Cardiac fibroblast (primary cell): ENCODE data around the gene RHO.

ENCODE experiments used
- DNase-seq, 2 donors: peaks; one replicate each; pipeline versions ENCODE4 v3.0.0 to v3.0.0-alpha.2; 2010; ENCODE audit warnings: low read depth in 2 of 2
- H3K4me3 ChIP-seq, 2 donors: replicated peaks in 1 of 2; 1 replicate in 1 of 2; 2 replicates in 1 of 2; pipeline ENCODE4 v1.5.1; 2011; ENCODE audit warnings: low read depth in 2 of 2, low read length in 2 of 2, mild to moderate bottlenecking in 2 of 2, moderate library complexity in 1 of 2
- CTCF ChIP-seq: IDR thresholded peaks from one replicate; pipeline ENCODE4 v1.5.1; 2011; ENCODE audit warnings: low read depth, mild to moderate bottlenecking, low read length, inconsistent platforms

RHO gene

GRCh38 chr3:129562803-129563202 is 34.4 kb downstream of the RHO start:
- no peak for DNase-seq
- no peak overlapping the region for H3K4me3 ChIP-seq
- no peak for TF ChIP-seq CTCF

GRCh38 chr3:129563332-129563731 is 34.9 kb downstream of the RHO start:
- H3K4me3 ChIP-seq: no peak overlapping the region
- no peak for DNase-seq
- TF ChIP-seq CTCF: no peak

GRCh38 chr3:129563850-129564535 is 35.6 kb downstream of the RHO start:
- H3K4me3 ChIP-seq: no peak overlapping the region
- peak; percentile 28 to 54 for DNase-seq
- TF ChIP-seq CTCF: no peak

- DNase-seq: no peak
- H3K4me3 ChIP-seq: no peak overlapping the region
Measured at GRCh38 chr3:129564981-129565644, 36.7 kb downstream of the RHO start.

GRCh38 chr3:129565902-129566301 is 37.5 kb downstream of the RHO start:
- H3K4me3 ChIP-seq: no peak overlapping the region
- TF ChIP-seq CTCF: no peak
- no peak for DNase-seq

More at GRCh38 chr3:129564981-129565644, 36.7 kb downstream of the RHO start:
- no peak for TF ChIP-seq CTCF

- H3K4me3 ChIP-seq: no peak overlapping the region
- no peak for TF ChIP-seq CTCF
- DNase-seq: no peak
Measured at GRCh38 chr3:129567176-129567705, 38.8 kb downstream of the RHO start.
